PC-3 (cell line): ENCODE data around the gene CARD11. TPM values are rescaled to one million over a fixed set of nuclear protein-coding genes. Genes with fewer than 3 reads are reported as not detected.
A peak's percentile ranks its signal among the peaks of the same experiment; 100 is the strongest.

Experiments used
- ATAC-seq: fragments of 200-7000 bp; cut with Tn5 transposase; 2 replicates; pipeline ENCODE4 v1.9.1; 2020; ENCODE audit warnings: mild to moderate bottlenecking, moderate library complexity
- BruUV-seq: library from RNA; stranded (reverse); fragments of 400-500 nt; replicated peaks from 2 replicates; lab custom pipeline; 2021; lab: Mats Ljungman, UMichigan
- CTCF ChIA-PET: fragments of 300-600 bp; sonication (Branson Sonifier 250); formaldehyde crosslinking; loops from one replicate; lab custom pipeline; 2022; ENCODE audit warnings: antibody characterized with exemption; lab: Charles Lee
- POLR2A ChIA-PET: fragments of 300-600 bp; sonication (Branson Sonifier 250); formaldehyde crosslinking; loops from one replicate; lab custom pipeline; 2022; ENCODE audit warnings: antibody characterized with exemption; ENCODE audit not compliant: unreplicated experiment; lab: Charles Lee
- DNase-seq: peaks from one replicate; pipeline ENCODE4 v3.0.0-alpha.2; 2015
- H2AFZ ChIP-seq: fragments of 300-600 bp; sonication (generic); 2 replicates; pipeline ENCODE4 v1.6.0; 2016; ENCODE audit warnings: antibody characterized with exemption, low read length
- H3F3A ChIP-seq: fragments of 300-600 bp; sonication (generic); one replicate; pipeline ENCODE4 v1.6.0; 2017; ENCODE audit warnings: antibody characterized with exemption, low read length, control low read depth, mild to moderate bottlenecking; ENCODE audit not compliant: unreplicated experiment
- H3K27ac ChIP-seq: fragments of 300-600 bp; sonication (generic); 2 replicates; pipeline ENCODE4 v1.5.1; 2016; ENCODE audit warnings: mild to moderate bottlenecking, low read length
- H3K27me3 ChIP-seq: fragments of 300-600 bp; sonication (generic); 2 replicates; pipeline ENCODE4 v1.6.1; 2016; ENCODE audit warnings: low read length, mixed read lengths
- H3K36me3 ChIP-seq: fragments of 300-600 bp; sonication (generic); 2 replicates; pipeline ENCODE4 v1.6.1; 2016; ENCODE audit warnings: low read depth, mixed run types, low read length, mixed read lengths
- H3K4me1 ChIP-seq: fragments of 300-600 bp; sonication (generic); 2 replicates; pipeline ENCODE4 v1.5.1; 2016; ENCODE audit warnings: low read length; ENCODE audit not compliant: insufficient read depth
- H3K4me2 ChIP-seq: fragments of 300-600 bp; sonication (generic); 2 replicates; pipeline ENCODE4 v1.6.0; 2016; ENCODE audit warnings: low read length
- H3K4me3 ChIP-seq: fragments of 300-600 bp; sonication (generic); 2 replicates; pipeline ENCODE4 v1.5.1; 2016; ENCODE audit warnings: mild to moderate bottlenecking, low read length, mixed read lengths
- H3K79me2 ChIP-seq: fragments of 300-600 bp; sonication (generic); 2 replicates; pipeline ENCODE4 v1.6.1; 2017; ENCODE audit warnings: low read length, mixed read lengths
- H3K9ac ChIP-seq: fragments of 300-600 bp; sonication (generic); 2 replicates; pipeline ENCODE4 v1.6.0; 2016; ENCODE audit warnings: mild to moderate bottlenecking, low read length
- H3K9me2 ChIP-seq: fragments of 300-600 bp; sonication (generic); replicated peaks from 2 replicates; pipeline ENCODE4 v1.6.1; 2016; ENCODE audit warnings: mixed run types, low read length, mixed read lengths
- H3K9me3 ChIP-seq: fragments of 300-600 bp; sonication (generic); 2 replicates; pipeline ENCODE4 v1.6.1; 2016; ENCODE audit warnings: low read length, mixed read lengths
- H4K20me1 ChIP-seq: fragments of 300-600 bp; sonication (generic); 2 replicates; pipeline ENCODE4 v1.6.1; 2016; ENCODE audit warnings: low read length, mixed read lengths
- EZH2 ChIP-seq: fragments of 300-600 bp; sonication (generic); IDR thresholded peaks from one replicate; pipeline ENCODE4 v1.6.1; 2017; ENCODE audit warnings: antibody characterized with exemption, mild to moderate bottlenecking, low read length; ENCODE audit not compliant: unreplicated experiment
- EZH2phosphoT487 ChIP-seq: fragments of 300-600 bp; sonication (generic); IDR thresholded peaks from 2 replicates; pipeline ENCODE4 v1.6.1; 2018; ENCODE audit warnings: mild to moderate bottlenecking, antibody characterized with exemption, low read length, borderline replicate concordance
- intact Hi-C: fragments of 100-400 bp; cut with micrococcal nuclease; formaldehyde crosslinking; loops from 2 replicates; pipeline ENCODE4 v1.9.0; 2023
- total RNA-seq: library from RNA; depleted of rRNA; stranded (reverse); fragments of >200 nt; gene quantifications from 2 replicates; pipeline ENCODE4 v1.2.3, GENCODE V29; 2014
- TF ChIP-seq, protein P1 (sequence below): fragments of 300-600 bp; sonication (generic); conservative IDR thresholded peaks from 2 replicates; pipeline ENCODE4 v1.5.1; 2017; ENCODE audit warnings: antibody characterized with exemption, low read depth, mild to moderate bottlenecking, low read length

Gene CARD11
- total RNA-seq, 1 experiment from 2014 or later = not detected

DNA sequence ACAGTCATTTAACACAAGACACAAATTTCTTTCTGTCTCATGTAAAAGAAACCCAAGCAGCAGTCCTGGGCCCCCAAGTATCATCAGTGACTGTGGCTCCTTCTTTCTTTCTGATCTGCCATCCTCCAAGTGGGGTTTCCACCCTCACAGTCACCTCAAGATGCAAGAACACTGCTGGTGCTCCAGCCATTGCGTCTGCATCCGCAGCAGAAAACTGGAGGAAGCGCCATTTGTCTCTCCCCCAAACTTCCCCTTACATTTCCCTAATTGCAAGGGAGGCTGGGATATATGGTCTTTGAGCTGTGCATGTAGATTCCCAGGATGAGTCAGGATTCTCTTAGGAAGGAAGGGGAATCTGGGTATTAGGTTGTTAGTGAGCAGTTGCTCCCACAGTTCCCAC is 138.6 kb downstream of the CARD11 start:
- Histone ChIP-seq H2AFZ (no peak overlapping the region), H3K36me3 (no peaks in the 10 kb centered on the region), H3K9ac (no peak overlapping the region), H3K79me2 (no peaks in the 10 kb centered on the region), H3K9me2 (no peaks in the 10 kb centered on the region), H3K27ac (no peak overlapping the region), H3K9me3 (no peaks in the 10 kb centered on the region), H3K27me3 (no peaks in the 10 kb centered on the region), H3K4me1 (no peaks in the 10 kb centered on the region), H3K4me3 (no peak overlapping the region), H3K4me2 (no peak overlapping the region), H3F3A (no peaks in the 10 kb centered on the region), H4K20me1 (no peaks in the 10 kb centered on the region)
- DNase-seq (no peak), ATAC-seq (no peak)
- no peak for TF ChIP-seq EZH2phosphoT487
- TF ChIP-seq, protein P1, sequence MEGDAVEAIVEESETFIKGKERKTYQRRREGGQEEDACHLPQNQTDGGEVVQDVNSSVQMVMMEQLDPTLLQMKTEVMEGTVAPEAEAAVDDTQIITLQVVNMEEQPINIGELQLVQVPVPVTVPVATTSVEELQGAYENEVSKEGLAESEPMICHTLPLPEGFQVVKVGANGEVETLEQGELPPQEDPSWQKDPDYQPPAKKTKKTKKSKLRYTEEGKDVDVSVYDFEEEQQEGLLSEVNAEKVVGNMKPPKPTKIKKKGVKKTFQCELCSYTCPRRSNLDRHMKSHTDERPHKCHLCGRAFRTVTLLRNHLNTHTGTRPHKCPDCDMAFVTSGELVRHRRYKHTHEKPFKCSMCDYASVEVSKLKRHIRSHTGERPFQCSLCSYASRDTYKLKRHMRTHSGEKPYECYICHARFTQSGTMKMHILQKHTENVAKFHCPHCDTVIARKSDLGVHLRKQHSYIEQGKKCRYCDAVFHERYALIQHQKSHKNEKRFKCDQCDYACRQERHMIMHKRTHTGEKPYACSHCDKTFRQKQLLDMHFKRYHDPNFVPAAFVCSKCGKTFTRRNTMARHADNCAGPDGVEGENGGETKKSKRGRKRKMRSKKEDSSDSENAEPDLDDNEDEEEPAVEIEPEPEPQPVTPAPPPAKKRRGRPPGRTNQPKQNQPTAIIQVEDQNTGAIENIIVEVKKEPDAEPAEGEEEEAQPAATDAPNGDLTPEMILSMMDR = no peak
- TF ChIP-seq EZH2 = no peak
- BruUV-seq = no TSS peak
- intact Hi-C loops = no loop called here
- ChIA-PET POLR2A (no interaction called here), CTCF (no interaction called here)

DNA sequence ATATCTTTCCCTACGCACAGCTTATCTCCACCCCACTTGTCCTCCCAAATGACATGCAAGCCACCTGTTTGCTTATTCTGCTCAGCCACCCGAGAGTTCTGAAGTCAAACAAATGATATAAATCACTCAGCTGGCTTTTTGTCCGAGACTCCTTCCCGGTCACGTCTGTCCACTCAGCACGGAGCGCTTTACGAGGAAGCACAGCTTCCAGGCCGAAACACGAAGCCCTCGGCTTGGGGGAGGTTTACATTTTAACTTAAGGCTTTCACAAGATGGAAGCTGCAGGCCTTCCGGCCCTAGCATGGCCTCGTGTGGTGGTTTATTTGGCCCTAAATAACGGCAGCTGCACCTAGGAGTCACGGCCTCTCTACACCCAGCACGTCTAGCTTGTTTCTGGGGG is 139.5 kb downstream of the CARD11 start:
- no peaks in the 10 kb centered on the region for H4K20me1 ChIP-seq
- no peaks in the 10 kb centered on the region for H3F3A ChIP-seq
- H3K27ac ChIP-seq = no peak overlapping the region
- ChIA-PET CTCF (interaction anchor here (0.6 kb wide), 1 partner anchor 253 kb away, joined by 3 read pairs; no protein-coding TSS in a partner anchor), POLR2A (no interaction called here)
- TF ChIP-seq, protein P1 = no peak
- TF ChIP-seq EZH2 (no peak), EZH2phosphoT487 (no peak)
- BruUV-seq = no TSS peak
- H3K27me3 ChIP-seq = no peaks in the 10 kb centered on the region
- H3K4me1 ChIP-seq = no peaks in the 10 kb centered on the region
- H3K9ac ChIP-seq = no peak overlapping the region
- no peaks in the 10 kb centered on the region for H3K9me3 ChIP-seq
- no peak for ATAC-seq
- H3K79me2 ChIP-seq = no peaks in the 10 kb centered on the region
- no peaks in the 10 kb centered on the region for H3K36me3 ChIP-seq
- no peak overlapping the region for H3K4me3 ChIP-seq
- no peak for DNase-seq
- no peaks in the 10 kb centered on the region for H3K9me2 ChIP-seq
- 0 out of 2 replicates have a peak overlapping the region, but pooled peaks have one; percentile 30 for H2AFZ ChIP-seq
- no peak overlapping the region for H3K4me2 ChIP-seq
- intact Hi-C loops = no loop called here

DNA sequence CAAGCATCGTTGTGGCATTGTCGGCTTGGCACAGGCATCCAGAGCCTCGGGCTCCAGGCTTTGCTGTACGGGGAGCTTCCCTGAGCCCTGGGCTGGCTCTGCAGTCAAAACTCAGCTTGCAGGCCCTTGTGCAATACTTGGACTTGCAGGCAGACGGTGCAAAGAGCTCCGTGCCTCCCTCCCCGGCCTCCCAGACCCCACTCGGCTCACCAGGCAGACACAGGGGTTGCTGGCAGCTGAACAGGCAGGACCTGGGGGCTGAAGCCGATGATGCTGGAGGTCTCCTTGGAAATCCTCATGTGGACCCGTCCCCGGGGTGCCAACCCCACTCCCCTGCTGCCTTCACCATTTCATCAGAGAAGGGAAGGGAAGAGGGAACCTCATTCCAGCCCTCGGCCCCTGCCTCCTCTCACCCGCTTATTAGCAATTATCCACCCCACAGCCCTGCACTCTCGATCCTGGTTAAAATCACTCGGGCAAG is 139.9 kb downstream of the CARD11 start:
- Histone ChIP-seq H3K27me3 (no peaks in the 10 kb centered on the region), H3K9ac (no peak overlapping the region), H2AFZ (no peak overlapping the region), H3K36me3 (no peaks in the 10 kb centered on the region), H3K4me1 (no peaks in the 10 kb centered on the region), H3K4me3 (no peak overlapping the region), H3K27ac (no peak overlapping the region), H3F3A (no peaks in the 10 kb centered on the region), H3K79me2 (no peaks in the 10 kb centered on the region), H4K20me1 (no peaks in the 10 kb centered on the region), H3K4me2 (no peak overlapping the region), H3K9me3 (no peaks in the 10 kb centered on the region), H3K9me2 (no peaks in the 10 kb centered on the region)
- ChIA-PET POLR2A (no interaction called here), CTCF (interaction anchor here (0.6 kb wide), 1 partner anchor 253 kb away, joined by 3 read pairs; no protein-coding TSS in a partner anchor)
- intact Hi-C loops = no loop called here
- DNase-seq = no peak
- no peak; the same call in 1 of the 2 replicates for ATAC-seq
- TF ChIP-seq, protein P1 = no peak
- BruUV-seq = no TSS peak
